Breast epithelium (tissue), 3 donors: ENCODE data around the gene TGFBRAP1.

Source experiments
- POLR2A ChIP-seq: fragments of 450-650 bp; IDR thresholded peaks from one replicate; pipeline ENCODE4 v1.6.1; 2016; ENCODE audit warnings: antibody characterized with exemption, mild to moderate bottlenecking, moderate library complexity
- POLR2AphosphoS5 ChIP-seq, 3 donors: sonication (generic); formaldehyde crosslinking; IDR thresholded peaks; one replicate each; pipeline ENCODE4 v1.6.1; 2017; ENCODE audit warnings: antibody characterized with exemption in 3 of 3
- TF ChIP-seq, protein P1 (sequence below), 3 donors: fragments of 450-650 bp; IDR thresholded peaks; one replicate each; pipeline ENCODE4 v1.5.1; 2016 to 2017; ENCODE audit warnings: antibody characterized with exemption in 3 of 3, mild to moderate bottlenecking in 3 of 3, moderate library complexity in 3 of 3

DNA sequence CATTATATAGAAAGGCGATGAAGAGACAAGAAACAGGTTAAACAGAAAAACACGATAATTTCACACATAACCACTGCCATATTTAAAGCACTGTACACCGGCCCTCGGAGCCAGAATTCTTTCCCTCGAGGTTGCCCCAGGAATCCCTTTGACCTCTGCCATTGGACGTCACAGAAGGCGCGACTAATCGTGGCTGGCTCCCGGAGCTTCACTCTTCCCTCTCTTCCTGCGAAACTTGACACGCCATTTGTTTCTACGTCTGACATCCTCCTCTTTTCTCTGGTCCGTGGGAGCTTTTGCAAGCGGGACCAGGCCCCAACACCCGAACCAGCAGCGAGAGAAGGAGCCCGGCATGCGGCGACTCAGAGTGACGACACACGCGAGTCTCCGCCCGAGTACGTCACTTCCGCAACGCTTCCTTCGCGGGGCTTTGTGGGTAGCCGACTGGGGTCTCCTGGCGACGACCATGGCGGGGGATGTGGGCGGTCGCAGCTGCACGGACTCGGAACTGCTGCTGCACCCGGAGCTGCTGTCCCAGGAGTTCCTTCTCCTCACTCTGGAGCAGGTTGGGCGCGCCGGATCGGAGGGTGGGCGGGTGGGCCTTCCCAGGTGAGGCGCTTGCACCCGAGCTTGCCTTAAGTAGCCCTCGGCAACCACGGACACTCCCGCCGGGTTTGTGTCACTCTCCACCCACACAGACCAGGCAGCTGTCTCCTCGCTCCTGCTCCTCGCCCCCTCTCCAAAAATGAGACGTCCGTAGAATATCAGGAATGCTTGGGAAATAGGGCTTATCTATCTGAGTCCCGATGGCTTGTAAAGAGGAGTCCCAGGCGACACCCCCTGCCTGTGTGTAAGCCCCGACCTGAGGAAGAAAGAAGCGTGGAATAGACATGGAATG, 7.8 kb upstream of the TGFBRAP1 start, which contains the start of gene C2orf49:
- TF ChIP-seq POLR2A (no peak), POLR2AphosphoS5 (IDR thresholded peaks at IDR 0.05) (peak; percentile 80 to 86 (median 86))
- TF ChIP-seq, protein P1, sequence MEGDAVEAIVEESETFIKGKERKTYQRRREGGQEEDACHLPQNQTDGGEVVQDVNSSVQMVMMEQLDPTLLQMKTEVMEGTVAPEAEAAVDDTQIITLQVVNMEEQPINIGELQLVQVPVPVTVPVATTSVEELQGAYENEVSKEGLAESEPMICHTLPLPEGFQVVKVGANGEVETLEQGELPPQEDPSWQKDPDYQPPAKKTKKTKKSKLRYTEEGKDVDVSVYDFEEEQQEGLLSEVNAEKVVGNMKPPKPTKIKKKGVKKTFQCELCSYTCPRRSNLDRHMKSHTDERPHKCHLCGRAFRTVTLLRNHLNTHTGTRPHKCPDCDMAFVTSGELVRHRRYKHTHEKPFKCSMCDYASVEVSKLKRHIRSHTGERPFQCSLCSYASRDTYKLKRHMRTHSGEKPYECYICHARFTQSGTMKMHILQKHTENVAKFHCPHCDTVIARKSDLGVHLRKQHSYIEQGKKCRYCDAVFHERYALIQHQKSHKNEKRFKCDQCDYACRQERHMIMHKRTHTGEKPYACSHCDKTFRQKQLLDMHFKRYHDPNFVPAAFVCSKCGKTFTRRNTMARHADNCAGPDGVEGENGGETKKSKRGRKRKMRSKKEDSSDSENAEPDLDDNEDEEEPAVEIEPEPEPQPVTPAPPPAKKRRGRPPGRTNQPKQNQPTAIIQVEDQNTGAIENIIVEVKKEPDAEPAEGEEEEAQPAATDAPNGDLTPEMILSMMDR (IDR thresholded peaks at IDR 0.05) = no peak
